Esophagus muscularis mucosa (tissue), 4 donors: Measurements from ENCODE around the gene ETV1. TPM values are rescaled to one million over a fixed set of nuclear protein-coding genes. Genes with fewer than 3 reads are reported as not detected.

ENCODE experiments used
- DNase-seq: peaks from one replicate; pipeline ENCODE4 v3.0.0-alpha.2; 2017; ENCODE audit errors: extremely low spot score
- H3K27ac ChIP-seq, 4 donors: fragments of 200-600 bp; sonication (generic); replicated peaks in 1 of 4; 1 replicate in 3 of 4; 2 replicates in 1 of 4; pipeline ENCODE4 v1.5.1; 2016 to 2019; ENCODE audit warnings: mild to moderate bottlenecking in 1 of 4
- H3K27me3 ChIP-seq, 4 donors: fragments of 200-600 bp; sonication (generic); one replicate each; pipeline versions ENCODE4 v1.5.1 to v1.6.0; 2016 to 2019
- H3K36me3 ChIP-seq, 4 donors: fragments of 200-600 bp; sonication (generic); one replicate each; pipeline ENCODE4 v1.5.1; 2016 to 2019
- H3K4me1 ChIP-seq, 4 donors: fragments of 200-600 bp; sonication (generic); one replicate each; pipeline ENCODE4 v1.5.1; 2016 to 2019
- H3K4me3 ChIP-seq, 4 donors: fragments of 200-600 bp; sonication (generic); 1 replicate in 2 of 4; 2 replicates in 2 of 4; pipeline ENCODE4 v1.5.1; 2016 to 2019; ENCODE audit warnings: mild to moderate bottlenecking in 4 of 4, moderate library complexity in 1 of 4
- H3K9me3 ChIP-seq, 4 donors: fragments of 200-600 bp; sonication (generic); 1 replicate in 3 of 4; 2 replicates in 1 of 4; pipeline ENCODE4 v1.5.1; 2016 to 2019
- CTCF ChIP-seq, 3 experiments: fragments of 200-600 bp in 2 of 3; fragments of 450-650 bp in 1 of 3; sonication (generic) in 2 of 3; IDR thresholded peaks; one replicate each; pipeline ENCODE4 v1.5.1; 2017 to 2019; ENCODE audit warnings: antibody characterized with exemption in 3 of 3, mild to moderate bottlenecking in 2 of 3, moderate library complexity in 1 of 3
- EP300 ChIP-seq: sonication (generic); formaldehyde crosslinking; IDR thresholded peaks from one replicate; pipeline ENCODE4 v1.6.1; 2017; ENCODE audit warnings: antibody characterized with exemption
- POLR2A ChIP-seq: fragments of 450-650 bp; IDR thresholded peaks from one replicate; pipeline ENCODE4 v1.6.1; 2017; ENCODE audit warnings: antibody characterized with exemption, moderate library complexity, mild to moderate bottlenecking, low read depth
- POLR2AphosphoS5 ChIP-seq, 2 donors: sonication (generic); formaldehyde crosslinking; IDR thresholded peaks; one replicate each; pipeline ENCODE4 v1.6.1; 2017; ENCODE audit warnings: antibody characterized with exemption in 2 of 2
- WGBS: methylation state at CpG from one replicate; pipeline ENCODE4 v1.1.5; 2018; 5-methylcytosine and 5-hydroxymethylcytosine counted together
- intact Hi-C: fragments of 100-400 bp; cut with DNase I; formaldehyde crosslinking; loops from one replicate; pipeline ENCODE4 v1.15.1; 2023
- total RNA-seq, 4 donors: library from RNA; depleted of rRNA; stranded (reverse); fragments of >200 nt; gene quantifications; one replicate each; pipeline versions ENCODE4 v1.1.0 to v1.2.1, GENCODE V29; 2016

The ETV1 gene
- total RNA-seq, 4 donors from 2014 or later = 7.1 to 16.5 (median 14.1) TPM

GRCh38 chr7:13856012-13856411 is 133.5 kb downstream of the ETV1 start:
- DNase-seq = no peak
- H3K36me3 ChIP-seq = no peaks in the 10 kb centered on the region
- H3K4me1 ChIP-seq = peaks cover 0 to 13% (median 11%) of the 10 kb centered on the region in 4 donors
- TF ChIP-seq POLR2AphosphoS5 (IDR thresholded peaks at IDR 0.05) = no peak
- TF ChIP-seq CTCF (IDR thresholded peaks at IDR 0.05) = no peak
- no peak for TF ChIP-seq EP300
- TF ChIP-seq POLR2A = no peak
- intact Hi-C loops = no loop called here
- H3K9me3 ChIP-seq = no peaks in the 10 kb centered on the region
- no peak overlapping the region for H3K27ac ChIP-seq
- WGBS = 77% methylated on average over 1 of the region's 1 CpG
- no peak overlapping the region for H3K4me3 ChIP-seq
- no peaks in the 10 kb centered on the region for H3K27me3 ChIP-seq

- Histone ChIP-seq H3K27me3 (no peaks in the 10 kb centered on the region), H3K9me3 (no peaks in the 10 kb centered on the region), H3K4me3 (no peak overlapping the region), H3K4me1 (peaks cover 0 to 30% (median 25%) of the 10 kb centered on the region in 4 donors), H3K27ac (peak overlapping the region in 1 of 4 donors; percentile 27), H3K36me3 (no peaks in the 10 kb centered on the region)
- intact Hi-C loops = no loop called here
- WGBS = 79% methylated on average over 8 of the region's 8 CpGs
- DNase-seq = no peak
- TF ChIP-seq CTCF (IDR thresholded peaks at IDR 0.05) (no peak), POLR2A (no peak), POLR2AphosphoS5 (IDR thresholded peaks at IDR 0.05) (no peak), EP300 (no peak)
These were observed 137.0 kb downstream of the ETV1 start for GRCh38 chr7:13852281-13852968.

- WGBS = 40% methylated on average over 1 of the region's 4 CpGs
- Histone ChIP-seq H3K27me3 (no peaks in the 10 kb centered on the region), H3K4me3 (no peak overlapping the region), H3K27ac (peak overlapping the region in 2 of 4 donors; percentile 4 to 27), H3K36me3 (no peaks in the 10 kb centered on the region), H3K4me1 (peaks cover 0 to 30% (median 25%) of the 10 kb centered on the region in 4 donors), H3K9me3 (no peaks in the 10 kb centered on the region)
- intact Hi-C loops = no loop called here
- no peak for TF ChIP-seq POLR2A
- no peak for TF ChIP-seq POLR2AphosphoS5 (IDR thresholded peaks at IDR 0.05)
- no peak for TF ChIP-seq CTCF (IDR thresholded peaks at IDR 0.05)
- TF ChIP-seq EP300 = no peak
- no peak for DNase-seq
These were observed 137.7 kb downstream of the ETV1 start for GRCh38 chr7:13851736-13852135.

DNA sequence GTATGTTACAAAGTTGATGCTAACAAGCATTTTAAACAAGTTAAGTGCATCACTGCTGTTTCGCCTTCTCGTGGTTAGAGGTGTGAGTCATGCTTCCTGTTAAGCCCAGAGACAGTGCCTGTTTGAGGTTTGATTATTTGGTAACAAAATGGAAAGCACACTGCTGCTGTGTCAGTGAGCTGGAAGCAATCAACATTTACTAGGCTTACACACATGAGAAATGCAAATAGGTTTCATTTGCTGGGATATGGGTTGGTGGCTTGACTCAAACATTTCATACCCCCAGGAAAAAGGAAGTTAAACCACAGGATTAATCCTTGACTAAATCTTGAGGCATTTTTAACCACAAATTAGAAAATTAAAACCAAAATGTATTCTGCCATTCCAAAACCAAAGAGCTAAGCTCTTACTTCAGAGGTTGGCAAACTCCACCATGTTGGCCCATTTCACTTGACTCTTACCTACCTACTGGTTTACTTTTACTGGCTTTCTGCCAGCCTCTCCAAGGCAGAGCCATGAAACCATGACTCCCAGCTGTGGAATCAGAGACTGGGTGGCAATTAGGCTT is 139.2 kb downstream of the ETV1 start:
- TF ChIP-seq EP300 = no peak
- no peak for TF ChIP-seq POLR2A
- no peak for TF ChIP-seq POLR2AphosphoS5 (IDR thresholded peaks at IDR 0.05)
- TF ChIP-seq CTCF (IDR thresholded peaks at IDR 0.05) = no peak
- Histone ChIP-seq H3K4me1 (peaks cover 0 to 30% (median 25%) of the 10 kb centered on the region in 4 donors), H3K27me3 (no peaks in the 10 kb centered on the region), H3K36me3 (no peaks in the 10 kb centered on the region), H3K9me3 (no peaks in the 10 kb centered on the region), H3K27ac (no peak overlapping the region), H3K4me3 (no peak overlapping the region)
- intact Hi-C loops = no loop called here
- WGBS = 21% methylated on average over 2 of the region's 2 CpGs
- no peak for DNase-seq
